ENCODE measurements around the gene PASK.
"Not testable (repeated sequence)": the region's sequence is repeated elsewhere in the genome, so short reads cannot be mapped to it uniquely, and the experiment has no call there.

PASK gene

DNA sequence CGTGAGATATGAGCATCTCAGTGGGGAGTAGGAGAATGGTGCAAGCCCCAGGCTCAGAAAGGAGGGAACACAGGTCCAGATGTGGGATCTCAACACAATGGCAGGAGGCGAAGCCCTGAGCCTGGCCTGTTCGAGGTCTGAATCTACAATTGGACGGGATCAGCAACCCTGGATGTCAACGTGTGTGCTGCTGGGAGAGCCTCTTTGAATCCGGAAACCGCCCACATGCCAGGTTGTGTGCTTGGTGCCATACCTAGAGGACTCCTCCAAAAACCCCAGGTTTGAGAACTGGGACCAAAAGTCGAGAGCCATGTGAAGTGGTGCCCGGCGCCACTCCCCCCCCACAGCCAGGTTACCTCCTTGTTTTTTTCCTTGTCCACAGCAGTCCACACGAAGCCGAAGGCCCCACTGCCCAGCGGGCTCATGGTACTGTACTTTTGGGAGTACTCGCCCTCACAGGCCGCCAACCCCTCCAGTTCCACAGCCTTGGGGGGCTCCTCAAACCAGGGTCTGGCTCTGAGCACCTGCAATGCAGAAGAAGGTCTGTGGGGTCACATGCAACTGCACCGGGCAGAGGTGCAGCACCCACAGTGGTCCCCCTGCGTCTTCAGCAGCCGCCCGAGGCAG is 26.8 kb downstream of the PASK start:
- no peak for DNase-seq

- DNase-seq: no peak
These were observed 28.3 kb downstream of the PASK start for GRCh38 chr2:241121008-241121407.

GRCh38 chr2:241120440-241120839 is 28.8 kb downstream of the PASK start:
- no peak for DNase-seq

DNA sequence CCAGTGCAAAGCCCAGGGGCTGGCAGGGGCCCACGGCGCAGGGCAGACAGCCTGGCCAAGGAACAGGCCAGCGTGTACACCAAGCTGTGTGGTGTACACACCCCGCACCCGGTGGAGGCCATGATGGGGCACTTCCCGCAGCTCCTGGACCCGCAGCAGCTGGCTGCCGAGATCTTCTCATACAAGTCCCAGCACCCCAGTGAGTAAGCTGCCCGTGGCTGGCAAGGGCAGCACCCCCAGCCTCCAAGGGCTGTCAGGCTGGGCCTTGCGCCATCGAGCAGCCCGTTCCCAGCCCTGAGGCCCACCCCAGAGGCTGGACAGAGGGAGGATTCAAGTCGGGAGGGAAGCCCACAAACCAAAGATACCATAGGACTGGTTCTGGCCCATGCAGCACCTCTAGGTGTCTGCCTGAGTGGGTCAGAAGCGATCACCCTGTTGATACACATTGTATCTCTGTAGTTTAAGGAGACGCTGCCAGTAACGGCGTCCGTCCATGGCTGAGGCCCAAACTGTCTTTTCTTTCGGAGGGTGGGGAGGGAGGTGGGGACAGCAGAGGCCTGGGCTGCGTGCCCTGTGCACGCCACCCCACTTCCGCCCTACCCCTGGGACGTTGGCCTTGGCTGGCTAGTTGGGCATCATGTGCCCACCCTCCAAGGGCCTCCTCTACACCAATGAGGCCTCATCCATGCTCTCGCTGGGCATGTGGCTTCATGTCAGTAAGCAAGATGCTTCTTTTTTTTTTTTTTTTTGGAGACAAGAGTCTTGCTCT is 30.4 kb downstream of the PASK start:
- no peak for DNase-seq

DNA sequence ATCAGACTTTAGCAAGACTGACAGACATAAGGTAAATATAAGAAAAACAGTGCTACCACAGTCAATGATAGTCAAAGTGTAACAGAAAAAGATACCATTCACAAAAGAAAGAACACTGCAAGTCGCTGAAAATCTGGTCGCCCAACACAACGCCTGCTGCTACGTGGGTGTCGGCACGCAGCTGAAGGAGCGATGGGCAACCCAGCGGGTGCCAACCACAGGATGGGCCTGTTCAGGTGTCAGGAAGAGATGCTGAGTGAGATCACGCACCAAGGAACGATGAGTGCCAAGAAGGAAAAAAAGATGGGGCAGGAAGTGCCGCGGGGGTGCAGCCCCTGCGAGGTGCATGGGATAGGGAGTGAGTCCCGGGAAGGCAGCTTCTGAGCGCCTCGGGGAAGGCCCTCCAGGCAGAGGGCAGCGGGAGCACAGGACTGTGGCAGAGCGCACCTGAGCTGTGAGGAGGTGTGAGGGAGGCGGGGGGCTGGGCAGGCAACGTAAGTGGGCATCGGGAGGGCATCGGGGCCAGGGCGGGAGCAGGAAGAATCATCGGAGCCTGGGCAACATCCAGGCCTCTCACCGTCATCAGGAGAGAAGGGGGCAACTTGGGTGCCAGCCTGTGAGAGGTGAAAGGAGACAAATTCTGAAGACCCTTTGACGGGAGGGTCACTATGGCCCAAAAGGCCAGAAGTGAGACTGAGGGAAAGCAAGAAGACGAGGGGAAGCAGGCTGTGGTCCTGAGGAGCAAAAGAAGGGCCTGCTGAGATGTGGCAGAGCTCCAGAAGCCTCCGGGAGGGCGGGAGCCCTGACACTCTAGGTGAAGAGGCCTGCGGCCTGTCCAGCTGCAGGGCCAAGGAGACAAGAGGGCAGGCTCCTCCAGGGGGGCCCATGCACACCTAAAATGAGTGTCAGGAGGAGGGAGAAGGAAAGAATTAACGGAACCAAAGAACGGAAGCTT is 32.4 kb downstream of the PASK start:
- no peak for DNase-seq

DNA sequence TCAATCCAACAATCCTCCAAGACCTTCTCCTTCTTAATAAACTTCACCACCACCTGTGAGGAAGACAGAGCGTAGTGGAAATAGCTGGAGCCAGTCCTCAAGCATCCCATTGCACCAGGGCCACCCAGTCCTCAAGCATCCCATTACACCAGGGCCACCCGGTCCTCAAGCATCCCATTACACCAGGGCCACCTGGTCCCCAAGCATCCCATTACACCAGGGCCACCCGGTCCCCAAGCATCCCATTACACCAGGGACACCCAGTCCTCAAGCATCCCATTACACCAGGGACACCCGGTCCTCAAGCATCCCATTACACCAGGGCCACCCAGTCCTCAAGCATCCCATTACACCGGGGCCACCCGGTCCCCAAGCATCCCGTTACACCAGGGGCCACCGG is 33.9 kb downstream of the PASK start:
- DNase-seq: no peak

GRCh38 chr2:241114836-241115235 is 34.4 kb downstream of the PASK start:
- no peak for DNase-seq

GRCh38 chr2:241112592-241112991 is 36.7 kb downstream of the PASK start:
- DNase-seq: no peak

DNA sequence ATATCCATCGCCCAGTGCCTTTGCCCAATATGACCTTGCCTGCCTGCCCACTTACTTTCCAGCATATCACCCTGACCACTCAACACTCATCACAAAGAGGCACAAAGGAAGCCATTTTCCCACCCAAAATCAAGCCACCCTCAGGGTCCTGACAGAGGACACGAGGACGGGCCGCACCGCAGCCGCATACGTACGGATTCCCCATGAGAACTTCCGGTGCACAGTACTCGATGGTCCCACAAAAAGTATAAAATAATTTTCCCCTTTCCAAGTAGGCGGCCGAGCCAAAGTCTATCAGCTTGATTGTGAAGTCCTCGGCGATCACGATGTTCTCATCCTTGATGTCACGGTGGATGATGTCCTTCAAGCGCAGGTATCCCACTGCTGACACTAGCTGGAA is 37.2 kb downstream of the PASK start:
- DNase-seq: no peak

DNA sequence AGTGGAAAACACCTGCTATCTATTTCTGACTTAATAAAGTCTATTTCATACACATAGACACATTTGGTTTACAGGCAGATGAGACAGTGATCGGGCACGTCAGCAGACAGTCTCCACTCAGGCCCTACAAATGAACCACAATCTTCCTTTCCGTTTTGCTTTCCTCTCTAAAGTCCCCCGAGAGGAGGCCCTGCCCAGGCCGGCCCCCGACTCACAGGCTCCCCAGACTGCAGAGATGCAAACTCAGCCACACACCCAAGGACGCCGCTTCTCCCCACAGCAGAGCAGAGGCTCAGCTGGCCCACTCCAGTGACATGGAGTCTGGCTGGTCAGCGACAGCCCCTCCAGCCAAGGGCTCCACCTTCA is 37.8 kb downstream of the PASK start:
- no peak for DNase-seq

GRCh38 chr2:241110607-241111439 is 38.4 kb downstream of the PASK start:
- DNase-seq: no peak

GRCh38 chr2:241110089-241110606 is 39.1 kb downstream of the PASK start:
- DNase-seq: no peak

- DNase-seq: no peak
These were observed 39.8 kb downstream of the PASK start for GRCh38 chr2:241109210-241110088.

GRCh38 chr2:241108271-241109209 is 40.7 kb downstream of the PASK start:
- no peak for DNase-seq

DNA sequence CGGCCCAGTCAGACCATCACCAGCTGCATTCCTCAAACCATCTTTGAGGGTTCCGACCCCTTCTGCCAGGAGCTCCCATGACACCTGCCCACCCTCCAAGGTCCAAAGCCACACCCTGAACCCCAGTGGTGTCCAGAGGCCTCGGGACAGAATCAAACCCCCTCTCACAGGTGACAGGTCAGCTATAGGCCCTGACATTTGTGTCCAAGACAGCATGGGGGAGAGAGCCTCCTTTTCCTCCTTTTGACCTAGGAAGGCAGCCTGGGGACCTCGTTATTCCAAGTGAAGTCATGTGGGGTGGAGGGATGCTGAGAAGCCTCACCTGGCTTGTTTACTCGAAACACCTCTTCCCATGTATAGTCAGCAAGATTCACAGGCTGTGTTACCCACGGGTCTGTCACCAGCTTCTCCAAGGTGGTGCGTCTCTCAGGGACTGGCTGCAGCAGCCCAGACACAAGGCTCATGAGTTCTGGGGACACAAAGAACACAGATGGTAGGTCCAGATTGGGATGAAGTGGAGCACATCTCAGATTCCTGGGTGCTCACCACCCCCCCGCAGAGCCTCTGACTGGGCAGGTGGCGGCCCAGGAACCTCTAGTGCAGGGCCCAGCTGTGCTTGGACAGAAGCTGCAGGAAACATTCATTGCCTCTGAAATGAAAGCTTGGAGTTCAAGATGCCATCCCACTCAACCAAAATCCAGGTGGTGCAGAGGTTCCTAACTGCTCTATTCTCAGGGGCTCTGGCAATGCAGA is 42.1 kb downstream of the PASK start:
- no peak for DNase-seq

DNA sequence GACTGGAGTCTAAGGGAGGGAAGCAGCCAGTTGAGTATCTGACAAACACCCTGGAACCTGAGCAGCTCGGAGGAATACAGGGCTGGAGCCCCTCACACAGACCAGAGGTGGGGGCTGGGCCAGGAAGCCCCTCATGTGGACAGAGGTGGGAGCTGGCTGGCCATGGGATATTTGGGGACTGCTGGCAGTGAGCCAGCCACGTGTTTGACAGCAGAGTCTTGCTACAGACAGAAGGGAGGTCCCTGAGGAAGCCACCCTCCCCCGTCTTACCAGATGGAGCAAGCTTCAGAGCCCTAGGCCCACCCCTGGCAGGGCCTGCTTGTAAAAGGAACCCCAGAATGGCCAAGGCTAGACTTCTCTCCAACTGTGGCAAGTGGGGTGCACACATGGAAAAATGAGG is 43.6 kb downstream of the PASK start:
- no peak for DNase-seq

- DNase-seq: not testable (repeated sequence)
These were observed 44.7 kb downstream of the PASK start for GRCh38 chr2:241104611-241105010.

- peak in 1 of 3 experiments; percentile 7 for DNase-seq
These were observed 46.1 kb downstream of the PASK start for GRCh38 chr2:241103176-241103595.

- DNase-seq: peak; percentile 75 to 90 (median 79)
These were observed 47.0 kb downstream of the PASK start, which contains the start of gene MTERF4 for GRCh38 chr2:241102239-241102803. TSS of gene MTERF4 (minus strand) at chr2:241102287. CDS start at chr2:241102273, 14 bp downstream.

Measured in NCI-H1417 (cell line).